Endodermal cell (in vitro differentiated cells): Measurements from ENCODE around the gene TGM1. TPM values are rescaled to one million over a fixed set of nuclear protein-coding genes. Genes with fewer than 3 reads are reported as not detected.
A peak's percentile ranks its signal among the peaks of the same experiment; 100 is the strongest.

Source experiments
- DNase-seq: peaks from one replicate; pipeline ENCODE4 v3.0.0-alpha.2; 2017
- H3K27ac ChIP-seq: 2 replicates; pipeline ENCODE4 v1.5.1; 2013; ENCODE audit warnings: mild to moderate bottlenecking, low read depth, low read length, moderate library complexity
- H3K27me3 ChIP-seq: 2 replicates; pipeline ENCODE4 v1.6.1; 2013; ENCODE audit warnings: mild to moderate bottlenecking, low read length, moderate library complexity; ENCODE audit not compliant: insufficient read depth, control insufficient read depth, poor library complexity, severe bottlenecking
- H3K36me3 ChIP-seq: 2 replicates; pipeline ENCODE4 v1.7.0; 2013; ENCODE audit warnings: mild to moderate bottlenecking, low read length, moderate library complexity; ENCODE audit not compliant: control insufficient read depth, insufficient read depth
- H3K4me1 ChIP-seq: one replicate; pipeline ENCODE4 v1.7.0; 2013; ENCODE audit warnings: low read length; ENCODE audit not compliant: control insufficient read depth, insufficient read depth
- H3K4me3 ChIP-seq: 2 replicates; pipeline ENCODE4 v1.5.1; 2013; ENCODE audit warnings: mild to moderate bottlenecking, low read length, moderate library complexity
- H3K9ac ChIP-seq: 2 replicates; pipeline ENCODE4 v1.6.1; 2013; ENCODE audit warnings: mild to moderate bottlenecking, low read length, moderate library complexity; ENCODE audit not compliant: poor library complexity, severe bottlenecking; ENCODE audit errors: extremely low read depth
- H3K9me3 ChIP-seq: 2 replicates; pipeline ENCODE4 v1.6.1; 2013; ENCODE audit warnings: mild to moderate bottlenecking, low read length, moderate library complexity; ENCODE audit not compliant: control insufficient read depth
- H3K27ac Mint-ChIP-seq: 2 replicates; pipeline ENCODE4 v1.8.0; 2020; ENCODE audit warnings: mixed read lengths
- H3K27me3 Mint-ChIP-seq: 2 replicates; pipeline ENCODE4 v1.8.0; 2021; ENCODE audit warnings: mild to moderate bottlenecking, mixed read lengths; ENCODE audit not compliant: insufficient read depth
- H3K36me3 Mint-ChIP-seq: 2 replicates; pipeline ENCODE4 v1.8.0; 2020; ENCODE audit warnings: low read depth, mixed read lengths
- H3K4me1 Mint-ChIP-seq: 2 replicates; pipeline ENCODE4 v1.8.0; 2020; ENCODE audit warnings: mixed read lengths
- H3K4me3 Mint-ChIP-seq: 2 replicates; pipeline ENCODE4 v1.8.0; 2020; ENCODE audit warnings: mild to moderate bottlenecking, moderate library complexity, mixed read lengths
- H3K9me3 Mint-ChIP-seq: 2 replicates; pipeline ENCODE4 v1.8.0; 2020; ENCODE audit warnings: mild to moderate bottlenecking, mixed read lengths
- WGBS, 2 experiments: methylation state at CpG; one replicate each; pipeline versions ENCODE4 v1.1.5 to v1.1.7; 2013; ENCODE audit warnings: missing lambda C conversion rate in 2 of 2, mixed read lengths in 1 of 2; ENCODE audit not compliant: insufficient coverage in 1 of 2, insufficient read length in 1 of 2; 5-methylcytosine and 5-hydroxymethylcytosine counted together
- total RNA-seq, 2 donors: library from RNA; stranded (reverse); fragmentation: NEBNext Ultra II Directional in 1 of 2; extraction: Animal tissue kit (Norgen Biotek cat#: 25700) in 1 of 2; gene quantifications; 2 replicates in 1 of 2; 3 replicates in 1 of 2; pipeline ENCODE4 v1.2.1, GENCODE V29; 2021
- TF ChIP-seq, protein P1 (sequence below): fragments of 200-600 bp; sonication (generic); conservative IDR thresholded peaks from 2 replicates; pipeline ENCODE4 v1.5.0; 2021; ENCODE audit warnings: antibody characterized with exemption, mild to moderate bottlenecking

TGM1 gene
- total RNA-seq, 2 donors from 2014 or later: 1.6 to 3.4 TPM

DNA sequence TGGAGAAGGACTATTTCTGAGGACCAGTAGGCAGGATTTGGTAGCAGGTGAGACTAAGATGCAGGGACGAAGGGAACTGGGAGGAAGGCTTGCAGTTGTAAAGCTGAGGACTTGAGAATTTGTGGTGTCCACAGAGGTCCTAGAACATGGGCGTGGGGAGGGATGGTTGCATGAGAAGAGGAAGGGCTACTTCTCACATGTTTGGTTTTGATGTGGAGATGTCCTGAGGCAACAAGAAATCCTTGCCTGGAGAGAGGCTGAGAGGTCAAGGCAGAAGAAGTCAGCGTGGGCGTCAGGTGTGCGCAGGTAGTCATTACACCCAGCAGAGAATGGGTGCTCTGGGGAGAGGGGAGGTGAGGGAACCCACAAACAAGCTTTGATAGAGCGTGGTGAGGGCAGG is 14.1 kb upstream of the TGM1 start:
- no peaks in the 10 kb centered on the region for H3K27me3 ChIP-seq
- Mint-ChIP-seq H3K9me3 (no peaks in the 10 kb centered on the region), H3K36me3 (no peaks in the 10 kb centered on the region), H3K4me1 (no peaks in the 10 kb centered on the region), H3K27me3 (no peaks in the 10 kb centered on the region), H3K27ac (no peak overlapping the region), H3K4me3 (no peak overlapping the region)
- WGBS, 2 experiments: 95 to 96% methylated on average over 5 to 6 of the region's 6 CpGs
- no peak overlapping the region for H3K4me3 ChIP-seq
- H3K9me3 ChIP-seq: no peaks in the 10 kb centered on the region
- TF ChIP-seq, protein P1, sequence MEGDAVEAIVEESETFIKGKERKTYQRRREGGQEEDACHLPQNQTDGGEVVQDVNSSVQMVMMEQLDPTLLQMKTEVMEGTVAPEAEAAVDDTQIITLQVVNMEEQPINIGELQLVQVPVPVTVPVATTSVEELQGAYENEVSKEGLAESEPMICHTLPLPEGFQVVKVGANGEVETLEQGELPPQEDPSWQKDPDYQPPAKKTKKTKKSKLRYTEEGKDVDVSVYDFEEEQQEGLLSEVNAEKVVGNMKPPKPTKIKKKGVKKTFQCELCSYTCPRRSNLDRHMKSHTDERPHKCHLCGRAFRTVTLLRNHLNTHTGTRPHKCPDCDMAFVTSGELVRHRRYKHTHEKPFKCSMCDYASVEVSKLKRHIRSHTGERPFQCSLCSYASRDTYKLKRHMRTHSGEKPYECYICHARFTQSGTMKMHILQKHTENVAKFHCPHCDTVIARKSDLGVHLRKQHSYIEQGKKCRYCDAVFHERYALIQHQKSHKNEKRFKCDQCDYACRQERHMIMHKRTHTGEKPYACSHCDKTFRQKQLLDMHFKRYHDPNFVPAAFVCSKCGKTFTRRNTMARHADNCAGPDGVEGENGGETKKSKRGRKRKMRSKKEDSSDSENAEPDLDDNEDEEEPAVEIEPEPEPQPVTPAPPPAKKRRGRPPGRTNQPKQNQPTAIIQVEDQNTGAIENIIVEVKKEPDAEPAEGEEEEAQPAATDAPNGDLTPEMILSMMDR: no peak
- no peak overlapping the region for H3K27ac ChIP-seq
- H3K36me3 ChIP-seq: no peaks in the 10 kb centered on the region
- H3K4me1 ChIP-seq: no peaks in the 10 kb centered on the region
- DNase-seq: no peak
- H3K9ac ChIP-seq: no peak overlapping the region

- H3K9ac ChIP-seq: no peak overlapping the region
- no peaks in the 10 kb centered on the region for H3K36me3 ChIP-seq
- H3K9me3 Mint-ChIP-seq: no peaks in the 10 kb centered on the region
- H3K27me3 ChIP-seq: no peaks in the 10 kb centered on the region
- no peaks in the 10 kb centered on the region for H3K27me3 Mint-ChIP-seq
- H3K9me3 ChIP-seq: no peaks in the 10 kb centered on the region
- DNase-seq: no peak
- no peak overlapping the region for H3K4me3 Mint-ChIP-seq
- H3K36me3 Mint-ChIP-seq: no peaks in the 10 kb centered on the region
- TF ChIP-seq, protein P1: no peak
- no peak overlapping the region for H3K4me3 ChIP-seq
- no peak overlapping the region for H3K27ac Mint-ChIP-seq
- H3K4me1 ChIP-seq: no peaks in the 10 kb centered on the region
- WGBS, 2 experiments: 96 to 97% methylated on average over 3 of the region's 3 CpGs
- H3K4me1 Mint-ChIP-seq: peaks cover 4% of the 10 kb centered on the region
- H3K27ac ChIP-seq: no peak overlapping the region
These were observed 11.1 kb upstream of the TGM1 start for GRCh38 chr14:24274101-24274543.

DNA sequence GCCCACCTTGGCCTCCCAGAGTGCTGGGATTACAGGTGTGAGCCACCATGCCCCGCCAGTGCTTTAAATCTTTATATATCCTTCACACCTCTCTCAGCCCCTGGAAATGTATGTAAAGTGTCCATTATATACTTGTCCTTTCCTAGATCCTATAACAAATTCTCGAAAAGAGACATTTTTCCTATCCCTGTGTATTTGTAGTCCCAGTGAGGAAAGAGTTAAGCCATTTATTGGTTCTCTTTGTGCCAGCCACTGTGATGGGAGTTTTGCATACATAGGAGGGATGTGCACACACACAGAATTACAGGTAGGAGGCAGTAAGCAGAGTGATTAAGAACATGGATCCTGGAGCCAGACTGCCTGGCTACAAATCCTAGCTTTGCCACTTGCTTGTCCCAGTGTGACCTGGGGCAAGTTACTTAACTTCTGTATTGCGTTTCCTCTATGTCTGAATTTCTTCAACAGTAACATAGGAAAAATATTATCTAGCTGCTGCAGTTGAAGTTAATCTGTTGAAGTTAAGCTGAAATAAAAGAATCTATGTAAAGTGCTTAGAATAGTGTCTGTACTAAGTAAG is 10.5 kb upstream of the TGM1 start:
- Mint-ChIP-seq H3K27ac (no peak overlapping the region), H3K36me3 (no peaks in the 10 kb centered on the region), H3K4me3 (no peak overlapping the region), H3K4me1 (peaks cover 4% of the 10 kb centered on the region), H3K27me3 (no peaks in the 10 kb centered on the region), H3K9me3 (no peaks in the 10 kb centered on the region)
- TF ChIP-seq, protein P1: peak; percentile 45
- Histone ChIP-seq H3K27ac (no peak overlapping the region), H3K27me3 (no peaks in the 10 kb centered on the region), H3K9me3 (no peaks in the 10 kb centered on the region), H3K4me1 (no peaks in the 10 kb centered on the region), H3K4me3 (no peak overlapping the region), H3K9ac (no peak overlapping the region), H3K36me3 (no peaks in the 10 kb centered on the region)
- WGBS, 2 experiments: 85 to 100% methylated on average over 1 to 3 of the region's 3 CpGs
- no peak for DNase-seq
